ENCODE measurements around the gene MKRN2OS.

The MKRN2OS gene

DNA sequence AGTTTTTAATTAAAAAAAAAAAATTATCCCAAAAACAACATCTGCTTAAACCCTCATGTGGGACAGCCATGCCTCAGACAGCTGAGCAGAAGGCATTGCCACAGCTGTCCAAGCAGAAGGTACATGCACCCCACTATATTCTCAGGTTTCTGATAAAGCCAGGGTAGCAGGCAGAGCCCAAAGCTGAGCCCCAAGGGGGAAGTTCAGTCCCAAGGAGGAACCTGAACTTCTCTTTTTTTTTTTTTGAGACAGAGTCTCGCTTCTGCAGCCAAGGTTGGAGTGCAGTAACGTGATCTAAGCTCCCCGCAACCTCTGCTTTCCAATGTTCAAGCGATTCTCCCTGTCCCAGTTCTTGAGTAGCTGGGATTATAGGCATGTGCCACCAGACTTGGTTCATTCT, 44.8 kb upstream of the MKRN2OS start:
- no peak overlapping the region for H3K14ac ChIP-seq (ENCODE audit: low read length)
- no peaks in the 10 kb centered on the region for H3K79me1 ChIP-seq (ENCODE audit: low read depth, low read length)
- no peak overlapping the region for H3K27ac ChIP-seq (replicated peaks; ENCODE audit: low read length)
- H2BK120ac ChIP-seq (ENCODE audit: low read depth, low read length) = no peak overlapping the region
- no peak overlapping the region for H2BK5ac ChIP-seq (ENCODE audit: low read length)
- H3K4me2 ChIP-seq (ENCODE audit: insufficient read depth, low read length, poor library complexity, severe bottlenecking) = no peak overlapping the region
- no peak overlapping the region for H3K9ac ChIP-seq (ENCODE audit: low read depth, low read length, poor library complexity)
- H2AFZ ChIP-seq (ENCODE audit: low read length) = no peak overlapping the region
- H3K36me3 ChIP-seq (replicated peaks in 1 of 2; ENCODE audit: control insufficient read depth in 2 of 2, insufficient read depth in 2 of 2, low read length in 2 of 2) = peaks cover 39 to 95% of the 10 kb centered on the region in 2 donors
- no peak overlapping the region for H2BK12ac ChIP-seq (ENCODE audit: low read length)
- H2AK5ac ChIP-seq (ENCODE audit: low read depth, low read length) = no peak overlapping the region
- no peak overlapping the region for H3K4ac ChIP-seq (ENCODE audit: low read length)
- H3K9me3 ChIP-seq (replicated peaks in 1 of 2; ENCODE audit: control insufficient read depth in 2 of 2, insufficient read depth in 1 of 2, low read depth in 1 of 2, low read length in 2 of 2) = no peaks in the 10 kb centered on the region
- no peak overlapping the region for H3K18ac ChIP-seq (ENCODE audit: low read length)
- no peaks in the 10 kb centered on the region for H3K4me1 ChIP-seq (ENCODE audit: control insufficient read depth in 2 of 2, insufficient read depth in 1 of 2, low read depth in 1 of 2, low read length in 2 of 2)
- WGBS, 2 donors (ENCODE audit: extremely low coverage in 2 of 2, insufficient read length in 2 of 2, insufficient replicate concordance in 1 of 2) = no CpG with 5 or more reads among the region's 4 CpGs
- no peak overlapping the region for H3K23ac ChIP-seq (ENCODE audit: low read depth, low read length, poor library complexity)
- no peak for DNase-seq (ENCODE audit: low spot score)
- H3K4me3 ChIP-seq (ENCODE audit: low read length in 2 of 2) = no peak overlapping the region
- H4K91ac ChIP-seq (ENCODE audit: low read depth, low read length, poor library complexity) = no peak overlapping the region
- H3K27me3 ChIP-seq (ENCODE audit: control insufficient read depth in 3 of 3, insufficient read depth in 3 of 3, low read depth in 1 of 3, low read length in 3 of 3) = no peaks in the 10 kb centered on the region
- H2BK15ac ChIP-seq (ENCODE audit: low read length) = no peak overlapping the region
- no peak overlapping the region for H4K8ac ChIP-seq (ENCODE audit: low read depth, low read length)

DNA sequence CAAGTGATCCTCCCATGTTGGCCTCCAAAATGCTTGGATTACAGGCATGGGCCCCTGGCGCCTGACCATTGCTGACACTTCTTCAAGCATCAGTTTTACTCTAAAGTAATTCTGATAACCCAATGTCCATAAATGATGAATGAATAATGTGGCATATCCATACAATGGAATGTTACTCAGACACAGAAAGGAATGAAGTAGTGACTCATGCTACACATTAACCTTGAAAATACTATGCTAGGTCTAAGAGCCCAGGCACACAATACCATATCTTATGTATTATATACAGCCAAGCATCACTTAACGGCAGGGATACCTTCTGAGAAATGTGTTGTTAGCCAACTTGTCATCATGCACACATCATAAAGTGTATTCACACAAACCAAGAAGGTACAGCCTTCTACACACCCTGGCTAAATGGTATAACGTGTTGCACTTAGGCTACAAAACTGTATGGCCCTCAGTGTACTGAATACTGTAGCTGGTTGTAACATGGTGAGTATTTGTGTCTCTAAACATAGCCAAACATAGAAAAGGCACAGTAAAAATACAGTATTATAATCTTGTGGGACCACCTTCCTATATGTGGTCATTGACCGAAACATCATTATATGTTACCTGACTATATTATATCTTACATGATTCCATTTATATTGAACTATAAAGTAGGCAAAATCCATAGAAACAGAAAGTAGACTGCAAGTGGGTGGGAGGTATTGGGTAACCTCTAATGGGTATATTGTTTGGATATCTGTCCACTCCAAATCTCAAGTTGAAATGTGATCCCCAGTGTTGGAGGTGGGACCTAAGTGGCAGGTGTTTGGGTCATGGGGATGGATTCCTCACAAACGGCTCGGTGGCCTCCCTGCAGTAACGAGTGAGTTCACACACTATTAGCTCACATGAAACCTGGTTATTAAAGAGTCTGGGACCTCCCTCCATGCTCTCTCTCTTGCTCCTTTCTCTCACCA, 43.0 kb upstream of the MKRN2OS start:
- Histone ChIP-seq H2BK120ac (ENCODE audit: low read depth, low read length) (no peak overlapping the region), H4K8ac (ENCODE audit: low read depth, low read length) (no peak overlapping the region), H3K23ac (ENCODE audit: low read depth, low read length, poor library complexity) (no peak overlapping the region), H3K4me2 (ENCODE audit: insufficient read depth, low read length, poor library complexity, severe bottlenecking) (no peak overlapping the region), H2BK12ac (ENCODE audit: low read length) (no peak overlapping the region), H3K4me1 (ENCODE audit: control insufficient read depth in 2 of 2, insufficient read depth in 1 of 2, low read depth in 1 of 2, low read length in 2 of 2) (no peaks in the 10 kb centered on the region), H3K18ac (ENCODE audit: low read length) (no peak overlapping the region), H2BK15ac (ENCODE audit: low read length) (no peak overlapping the region), H3K79me1 (ENCODE audit: low read depth, low read length) (no peaks in the 10 kb centered on the region), H3K36me3 (replicated peaks in 1 of 2; ENCODE audit: control insufficient read depth in 2 of 2, insufficient read depth in 2 of 2, low read length in 2 of 2) (peaks cover 47 to 95% of the 10 kb centered on the region in 2 donors), H3K4ac (ENCODE audit: low read length) (no peak overlapping the region), H3K27me3 (ENCODE audit: control insufficient read depth in 3 of 3, insufficient read depth in 3 of 3, low read depth in 1 of 3, low read length in 3 of 3) (no peaks in the 10 kb centered on the region), H2AFZ (ENCODE audit: low read length) (no peak overlapping the region), H3K9ac (ENCODE audit: low read depth, low read length, poor library complexity) (no peak overlapping the region), H3K27ac (replicated peaks; ENCODE audit: low read length) (no peak overlapping the region), H2BK5ac (ENCODE audit: low read length) (no peak overlapping the region), H3K9me3 (replicated peaks in 1 of 2; ENCODE audit: control insufficient read depth in 2 of 2, insufficient read depth in 1 of 2, low read depth in 1 of 2, low read length in 2 of 2) (no peaks in the 10 kb centered on the region), H2AK5ac (ENCODE audit: low read depth, low read length) (no peak overlapping the region), H3K14ac (ENCODE audit: low read length) (no peak overlapping the region), H3K4me3 (ENCODE audit: low read length in 2 of 2) (no peak overlapping the region), H4K91ac (ENCODE audit: low read depth, low read length, poor library complexity) (no peak overlapping the region)
- WGBS, 2 donors (ENCODE audit: extremely low coverage in 2 of 2, insufficient read length in 2 of 2, insufficient replicate concordance in 1 of 2) = no CpG with 5 or more reads among the region's 7 CpGs
- no peak for DNase-seq (ENCODE audit: low spot score)

DNA sequence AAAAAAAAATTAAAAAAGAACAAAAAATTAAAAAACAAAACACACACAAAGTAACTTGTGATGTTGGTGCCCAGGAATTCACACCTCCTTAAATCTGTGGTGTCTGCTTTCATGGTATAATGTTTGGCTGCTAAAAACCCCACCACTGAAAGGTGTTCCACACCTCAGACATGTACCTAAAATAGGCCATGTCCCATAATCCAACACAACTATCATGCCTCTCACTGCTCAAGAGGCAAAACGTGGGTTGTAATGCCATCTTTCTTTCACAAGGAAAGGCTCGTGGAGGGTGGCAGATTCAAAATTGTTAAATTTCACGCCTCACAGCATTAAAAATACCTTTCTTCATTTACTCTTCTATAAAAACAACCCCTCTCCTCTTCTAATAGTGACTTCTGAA, 41.1 kb upstream of the MKRN2OS start:
- Histone ChIP-seq H3K79me1 (ENCODE audit: low read depth, low read length) (peaks cover under 1% of the 10 kb centered on the region), H3K18ac (ENCODE audit: low read length) (no peak overlapping the region), H3K4ac (ENCODE audit: low read length) (no peak overlapping the region), H4K91ac (ENCODE audit: low read depth, low read length, poor library complexity) (no peak overlapping the region), H2AFZ (ENCODE audit: low read length) (no peak overlapping the region), H3K23ac (ENCODE audit: low read depth, low read length, poor library complexity) (no peak overlapping the region), H3K14ac (ENCODE audit: low read length) (no peak overlapping the region), H4K8ac (ENCODE audit: low read depth, low read length) (no peak overlapping the region), H3K9ac (ENCODE audit: low read depth, low read length, poor library complexity) (no peak overlapping the region), H3K4me2 (ENCODE audit: insufficient read depth, low read length, poor library complexity, severe bottlenecking) (no peak overlapping the region), H2BK120ac (ENCODE audit: low read depth, low read length) (no peak overlapping the region), H2BK12ac (ENCODE audit: low read length) (no peak overlapping the region), H3K4me3 (ENCODE audit: low read length in 2 of 2) (no peak overlapping the region), H3K27me3 (ENCODE audit: control insufficient read depth in 3 of 3, insufficient read depth in 3 of 3, low read depth in 1 of 3, low read length in 3 of 3) (no peaks in the 10 kb centered on the region), H2AK5ac (ENCODE audit: low read depth, low read length) (no peak overlapping the region), H2BK15ac (ENCODE audit: low read length) (no peak overlapping the region), H2BK5ac (ENCODE audit: low read length) (no peak overlapping the region), H3K27ac (replicated peaks; ENCODE audit: low read length) (no peak overlapping the region), H3K4me1 (ENCODE audit: control insufficient read depth in 2 of 2, insufficient read depth in 1 of 2, low read depth in 1 of 2, low read length in 2 of 2) (no peaks in the 10 kb centered on the region), H3K9me3 (replicated peaks in 1 of 2; ENCODE audit: control insufficient read depth in 2 of 2, insufficient read depth in 1 of 2, low read depth in 1 of 2, low read length in 2 of 2) (no peaks in the 10 kb centered on the region), H3K36me3 (replicated peaks in 1 of 2; ENCODE audit: control insufficient read depth in 2 of 2, insufficient read depth in 2 of 2, low read length in 2 of 2) (peaks cover 52 to 96% of the 10 kb centered on the region in 2 donors)
- no peak for DNase-seq (ENCODE audit: low spot score)
- 100% methylated on average over 1 of the region's 3 CpGs; no CpG with 5 or more reads in 1 of the 2 donors for WGBS, 2 donors (ENCODE audit: extremely low coverage in 2 of 2, insufficient read length in 2 of 2, insufficient replicate concordance in 1 of 2)

GRCh38 chr3:12585970-12586369, 40.7 kb upstream of the MKRN2OS start:
- Histone ChIP-seq H2BK12ac (ENCODE audit: low read length) (no peak overlapping the region), H2AK5ac (ENCODE audit: low read depth, low read length) (no peak overlapping the region), H3K27ac (replicated peaks; ENCODE audit: low read length) (no peak overlapping the region), H2BK15ac (ENCODE audit: low read length) (no peak overlapping the region), H3K9ac (ENCODE audit: low read depth, low read length, poor library complexity) (no peak overlapping the region), H4K91ac (ENCODE audit: low read depth, low read length, poor library complexity) (no peak overlapping the region), H3K36me3 (replicated peaks in 1 of 2; ENCODE audit: control insufficient read depth in 2 of 2, insufficient read depth in 2 of 2, low read length in 2 of 2) (peaks cover 53 to 96% of the 10 kb centered on the region in 2 donors), H2AFZ (ENCODE audit: low read length) (no peak overlapping the region), H3K4me3 (ENCODE audit: low read length in 2 of 2) (no peak overlapping the region), H2BK5ac (ENCODE audit: low read length) (no peak overlapping the region), H3K4me1 (ENCODE audit: control insufficient read depth in 2 of 2, insufficient read depth in 1 of 2, low read depth in 1 of 2, low read length in 2 of 2) (no peaks in the 10 kb centered on the region), H3K4me2 (ENCODE audit: insufficient read depth, low read length, poor library complexity, severe bottlenecking) (no peak overlapping the region), H3K14ac (ENCODE audit: low read length) (no peak overlapping the region), H3K79me1 (ENCODE audit: low read depth, low read length) (peaks cover 2% of the 10 kb centered on the region), H3K27me3 (ENCODE audit: control insufficient read depth in 3 of 3, insufficient read depth in 3 of 3, low read depth in 1 of 3, low read length in 3 of 3) (no peaks in the 10 kb centered on the region), H3K23ac (ENCODE audit: low read depth, low read length, poor library complexity) (no peak overlapping the region), H3K9me3 (replicated peaks in 1 of 2; ENCODE audit: control insufficient read depth in 2 of 2, insufficient read depth in 1 of 2, low read depth in 1 of 2, low read length in 2 of 2) (no peaks in the 10 kb centered on the region), H4K8ac (ENCODE audit: low read depth, low read length) (no peak overlapping the region), H2BK120ac (ENCODE audit: low read depth, low read length) (no peak overlapping the region), H3K18ac (ENCODE audit: low read length) (no peak overlapping the region), H3K4ac (ENCODE audit: low read length) (no peak overlapping the region)
- WGBS, 2 donors (ENCODE audit: extremely low coverage in 2 of 2, insufficient read length in 2 of 2, insufficient replicate concordance in 1 of 2) = no CpG with 5 or more reads among the region's 5 CpGs
- DNase-seq (ENCODE audit: low spot score) = no peak
